ENCODE data around the gene GPR37L1.
"Not testable (repeated sequence)": the region's sequence is repeated elsewhere in the genome, so short reads cannot be mapped to it uniquely, and the experiment has no call there.

GPR37L1 gene

DNA sequence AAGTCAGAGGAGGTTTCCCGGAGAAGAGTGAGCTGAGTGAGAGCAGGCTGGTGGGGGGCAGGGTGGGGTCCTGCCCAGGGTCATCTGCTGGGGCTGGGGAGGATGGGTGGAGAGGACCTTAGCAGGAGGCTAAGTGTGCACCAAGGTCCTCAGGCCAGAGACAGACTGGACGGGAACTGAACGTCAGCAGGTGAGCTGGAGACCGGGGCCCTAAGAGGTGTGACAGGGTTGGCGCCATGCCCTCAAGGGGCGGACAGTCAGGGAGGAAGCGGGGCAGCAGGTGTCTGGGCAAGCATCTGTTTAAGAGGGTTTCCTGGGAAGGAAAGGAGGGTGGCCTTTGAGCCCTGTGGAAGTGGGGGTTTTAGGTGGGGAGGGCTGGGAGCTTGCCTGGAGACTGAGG is 51.3 kb downstream of the GPR37L1 start:
- peaks cover 0 to 20% (median 6%) of the 10 kb centered on the region in 10 experiments; a peak in 12 of 20 replicates for H3K4me1 ChIP-seq
- H3K36me3 ChIP-seq, result no peaks in the 10 kb centered on the region
- no peak for TF ChIP-seq Cebpa-rat (IDR thresholded peaks at IDR 0.05)
- H3K27me3 ChIP-seq, result no peaks in the 10 kb centered on the region
- H3K9ac ChIP-seq, result no peak overlapping the region
- H3K27ac ChIP-seq, result no peak overlapping the region
- no peaks in the 10 kb centered on the region for H3K9me3 ChIP-seq (replicated peaks in 1 of 11)
- no peak overlapping the region for H3K4me3 ChIP-seq
- H3K4me2 ChIP-seq, result 0 out of 22 replicates have a peak overlapping the region, but pooled peaks of 1 of the 11 experiments have one; percentile 21
- peaks cover 0 to 4% (median 0%) of the 10 kb centered on the region in 11 experiments; a peak in 1 of 22 replicates for H4K20me1 ChIP-seq

DNA sequence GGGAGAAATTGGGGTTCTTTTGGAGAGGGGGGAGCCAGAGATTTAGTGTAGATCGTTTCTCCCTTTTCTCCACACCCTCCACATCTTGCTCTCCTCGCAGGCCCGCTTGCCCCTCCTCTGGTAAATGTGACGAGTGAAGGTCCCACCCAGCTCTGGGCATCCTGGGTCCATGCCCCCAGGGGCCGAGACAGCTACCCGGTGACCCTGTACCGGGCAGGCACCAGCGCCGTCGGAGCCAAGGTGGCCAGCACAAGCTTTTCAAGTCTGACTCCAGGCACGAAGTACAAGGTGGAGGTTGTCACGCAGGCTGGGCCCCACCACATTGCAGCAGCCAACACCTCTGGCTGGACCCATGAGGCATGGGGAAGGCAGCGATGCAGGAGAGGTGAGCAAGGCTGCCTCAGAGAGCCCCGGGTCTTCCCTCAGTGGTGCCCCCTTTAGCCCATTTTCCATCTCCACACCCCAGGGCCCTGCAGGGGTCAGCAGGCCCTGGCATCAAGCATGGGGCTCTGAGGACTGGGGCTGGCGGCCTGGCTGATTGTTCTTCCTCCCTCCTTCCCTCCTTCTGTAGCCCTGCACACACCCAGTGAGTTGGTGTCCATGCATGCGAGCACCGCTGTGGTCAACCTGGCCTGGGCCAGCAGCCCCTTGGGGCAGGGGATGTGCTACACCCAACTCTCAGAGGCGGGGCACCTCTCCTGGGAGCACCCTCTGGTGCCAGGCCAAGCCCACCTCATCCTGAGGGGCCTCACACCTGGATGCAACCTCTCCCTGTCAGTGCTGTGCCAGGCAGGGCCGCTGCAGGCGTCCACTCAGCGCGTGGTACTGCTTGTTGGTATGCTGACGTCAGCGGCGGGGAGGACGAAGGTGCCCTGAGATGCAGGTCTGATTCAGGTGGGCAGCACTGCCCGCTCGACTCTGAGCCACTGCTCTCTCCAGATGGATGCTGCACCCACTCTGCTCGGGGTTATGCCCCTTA is 54.5 kb downstream of the GPR37L1 start:
- Histone ChIP-seq H3K36me3 (no peaks in the 10 kb centered on the region), H3K27ac (no peak overlapping the region), H3K9me3 (replicated peaks in 1 of 11) (no peaks in the 10 kb centered on the region), H3K4me3 (no peak overlapping the region), H3K9ac (no peak overlapping the region), H3K4me2 (no peak overlapping the region), H3K27me3 (no peaks in the 10 kb centered on the region), H4K20me1 (no peaks in the 10 kb centered on the region), H3K4me1 (peaks cover 0 to 11% (median 2%) of the 10 kb centered on the region in 10 experiments; a peak in 9 of 20 replicates)
- no peak for TF ChIP-seq Cebpa-rat (IDR thresholded peaks at IDR 0.05)

DNA sequence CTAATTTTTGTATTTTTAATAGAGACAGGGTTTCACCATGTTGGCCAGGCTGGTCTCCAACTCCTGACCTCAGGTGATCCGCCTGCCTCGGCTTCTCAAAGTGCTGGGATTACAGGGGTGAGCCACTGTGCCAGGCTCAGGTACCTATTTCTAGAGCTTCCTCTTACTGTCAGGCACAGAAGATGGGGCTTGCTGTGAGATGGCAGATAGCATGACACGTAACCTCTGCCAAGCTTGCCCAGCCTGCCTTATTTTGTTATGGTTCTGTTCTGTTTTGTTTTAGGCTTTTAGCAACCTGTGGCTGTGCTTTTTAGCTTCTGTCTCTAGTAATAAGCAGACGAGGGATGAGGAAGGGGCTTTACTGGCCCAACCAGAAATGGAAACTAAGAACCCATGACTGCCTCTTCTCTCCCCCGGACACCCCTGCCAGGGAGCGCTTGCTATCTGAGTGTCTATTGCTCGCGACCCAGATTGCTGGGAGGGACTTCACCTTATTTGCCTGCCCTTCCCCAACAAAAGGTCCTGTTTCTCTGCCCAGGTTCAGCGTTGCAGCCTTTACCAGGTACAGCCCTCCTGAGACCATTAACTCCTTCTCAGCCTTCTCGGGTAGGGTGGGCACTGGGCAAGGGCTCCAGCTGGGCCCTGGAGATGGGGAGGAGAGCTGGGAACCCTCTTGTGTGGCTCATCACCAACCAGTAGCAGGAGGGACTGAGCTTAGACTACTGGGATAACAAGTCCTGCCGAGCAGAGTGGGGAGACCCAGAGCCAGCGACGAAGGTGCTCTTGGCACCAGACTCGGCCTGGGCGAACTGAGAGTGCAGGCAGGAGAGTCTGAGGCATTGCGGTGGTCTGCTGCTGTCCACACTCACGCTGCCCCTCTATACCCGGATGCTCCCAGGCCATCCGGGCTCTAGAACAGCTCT is 57.4 kb downstream of the GPR37L1 start:
- Histone ChIP-seq H3K27ac (no peak overlapping the region), H4K20me1 (no peaks in the 10 kb centered on the region), H3K27me3 (no peaks in the 10 kb centered on the region), H3K4me2 (no peak overlapping the region), H3K9ac (no peak overlapping the region), H3K9me3 (replicated peaks in 1 of 11) (no peaks in the 10 kb centered on the region), H3K36me3 (no peaks in the 10 kb centered on the region), H3K4me1 (peaks cover 0 to 4% (median 1%) of the 10 kb centered on the region in 10 experiments; a peak in 4 of 20 replicates), H3K4me3 (no peak overlapping the region)
- TF ChIP-seq Cebpa-rat (IDR thresholded peaks at IDR 0.05), result no peak

DNA sequence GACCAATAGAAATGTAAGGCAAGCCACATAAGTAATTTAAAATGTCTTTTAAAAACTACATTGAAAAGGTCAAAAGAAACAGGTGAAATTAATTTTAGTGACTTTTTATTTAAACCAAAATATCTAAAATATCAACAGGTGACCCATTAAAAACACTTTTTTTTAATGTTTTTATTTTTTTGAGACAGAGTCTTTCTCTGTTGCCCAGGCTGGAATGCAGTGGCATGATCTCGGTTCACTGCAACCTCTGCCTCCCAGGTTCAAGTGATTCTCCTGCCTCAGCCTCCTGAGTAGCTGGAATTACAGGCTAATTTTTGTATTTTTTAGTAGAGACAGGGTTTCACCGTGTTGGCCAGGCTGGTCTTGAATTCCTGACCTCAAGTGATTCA is 58.0 kb downstream of the GPR37L1 start:
- H3K4me2 ChIP-seq; H3K9me3 ChIP-seq (replicated peaks in 1 of 11); H3K9ac ChIP-seq; H3K36me3 ChIP-seq; H3K27me3 ChIP-seq; H3K4me3 ChIP-seq; H3K27ac ChIP-seq; H4K20me1 ChIP-seq; H3K4me1 ChIP-seq: not testable (repeated sequence)

DNA sequence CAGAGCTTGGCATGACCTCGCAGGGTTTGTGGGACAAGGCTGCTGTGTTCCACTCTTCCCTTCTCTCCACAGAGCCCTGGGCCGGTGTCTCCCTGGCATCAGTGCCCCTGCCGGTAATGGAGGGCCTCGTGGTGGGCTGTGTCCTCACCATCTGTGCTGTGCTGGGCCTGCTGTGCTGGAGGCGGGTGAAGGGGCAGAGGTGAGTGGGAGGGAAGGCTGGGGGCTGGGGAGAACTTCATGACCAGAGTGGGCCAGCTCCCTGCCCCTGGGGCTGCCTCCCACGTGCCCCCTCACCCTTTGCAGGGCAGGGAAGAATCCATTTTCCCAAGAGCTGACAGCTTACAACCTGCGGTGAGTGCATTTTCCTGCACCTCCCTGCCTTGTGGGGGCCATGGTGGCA is 58.9 kb downstream of the GPR37L1 start:
- H3K36me3 ChIP-seq, result no peaks in the 10 kb centered on the region
- no peak overlapping the region for H3K9ac ChIP-seq
- no peaks in the 10 kb centered on the region for H3K27me3 ChIP-seq
- no peak for TF ChIP-seq Cebpa-rat (IDR thresholded peaks at IDR 0.05)
- peaks cover 0 to 5% (median 2%) of the 10 kb centered on the region in 10 experiments; a peak in 4 of 20 replicates for H3K4me1 ChIP-seq
- no peak overlapping the region for H3K4me3 ChIP-seq
- no peaks in the 10 kb centered on the region for H3K9me3 ChIP-seq (replicated peaks in 1 of 11)
- H4K20me1 ChIP-seq, result no peaks in the 10 kb centered on the region; a peak in 2 of 22 replicates
- no peak overlapping the region for H3K4me2 ChIP-seq
- H3K27ac ChIP-seq, result no peak overlapping the region

DNA sequence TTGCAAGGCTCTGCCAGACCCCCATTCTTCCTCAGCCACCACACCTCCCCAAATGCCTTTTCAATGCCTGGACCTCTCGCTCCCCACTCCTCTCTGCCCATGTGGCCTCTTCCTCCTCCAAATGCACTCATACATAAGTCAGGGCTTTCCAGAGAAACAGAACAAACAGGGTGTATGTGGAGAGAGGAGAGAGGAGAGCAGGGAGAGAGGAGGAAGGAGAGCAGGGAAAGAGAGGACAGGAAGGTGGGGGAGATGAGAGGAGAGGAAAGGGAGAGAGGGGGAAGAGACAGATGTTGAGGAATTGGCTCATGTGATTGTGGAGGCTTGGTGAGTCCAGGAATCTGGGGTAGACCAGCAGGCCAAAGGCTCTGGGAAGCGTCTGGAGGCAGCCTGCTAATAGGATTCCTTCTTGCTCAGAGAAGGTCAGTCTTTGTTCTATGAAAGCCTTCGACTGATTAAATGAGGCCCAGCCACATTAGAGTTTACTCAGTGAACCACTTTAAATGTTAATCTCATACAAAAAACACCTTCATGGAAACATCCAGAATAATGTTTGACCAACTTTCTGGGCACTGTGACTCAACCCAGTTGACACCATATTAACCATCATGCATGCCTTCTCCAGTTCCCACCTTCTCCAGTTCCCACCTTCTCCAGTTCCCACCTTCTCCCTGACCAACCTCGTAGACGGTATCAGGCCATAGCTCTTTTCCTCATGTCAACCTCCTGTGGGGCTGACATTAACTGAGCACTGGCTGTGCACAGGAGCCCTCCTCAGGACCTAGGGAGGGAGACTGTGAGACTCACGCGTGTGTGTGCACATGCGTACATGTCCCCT is 59.5 kb downstream of the GPR37L1 start:
- no peak overlapping the region for H3K27ac ChIP-seq
- H4K20me1 ChIP-seq, result peaks cover 0 to 2% (median 0%) of the 10 kb centered on the region in 11 experiments; a peak in 3 of 22 replicates
- H3K36me3 ChIP-seq, result no peaks in the 10 kb centered on the region
- no peak overlapping the region for H3K9ac ChIP-seq
- no peak for TF ChIP-seq Cebpa-rat (IDR thresholded peaks at IDR 0.05)
- H3K27me3 ChIP-seq, result no peaks in the 10 kb centered on the region
- no peak overlapping the region for H3K4me3 ChIP-seq
- no peaks in the 10 kb centered on the region for H3K9me3 ChIP-seq (replicated peaks in 1 of 11)
- H3K4me2 ChIP-seq, result no peak overlapping the region
- peaks cover 0 to 5% (median 2%) of the 10 kb centered on the region in 10 experiments; a peak in 4 of 20 replicates for H3K4me1 ChIP-seq

All from BLaER1 treated with 17β-estradiol and CSF1 and Interleukin-3, amounts not matched to agents 10 nM and 100 nM (cell line).